ENCODE data around the gene LARP4B. TPM values are rescaled to one million over a fixed set of nuclear protein-coding genes. Genes with fewer than 3 reads are reported as not detected.

LARP4B gene
- polyA plus RNA-seq, 1 donor (not counting 4 experiments of a cell fraction or from before 2014, with no cell fraction given) = 39.4 TPM

DNA sequence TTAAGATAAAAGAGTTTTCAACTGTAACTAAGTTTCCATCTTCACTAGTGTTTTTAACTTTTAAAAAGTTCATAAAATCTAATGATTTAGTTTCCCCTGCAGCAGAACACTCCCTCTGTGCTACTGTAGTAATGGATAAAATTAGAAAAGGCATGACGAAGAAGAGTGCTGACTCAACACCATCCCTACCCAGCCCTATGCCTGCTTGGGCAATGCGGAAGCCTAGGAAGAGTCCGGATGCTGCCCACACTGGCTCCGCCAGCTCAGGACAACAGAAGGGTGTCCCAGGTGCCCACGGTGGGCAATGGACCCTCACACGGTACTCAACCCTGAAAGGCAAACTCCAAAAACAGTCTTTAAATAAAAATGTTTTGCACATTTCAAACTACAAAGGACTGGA lies 118.2 kb downstream of the LARP4B start:
- H3K27ac ChIP-seq (ENCODE audit: control insufficient read depth, insufficient read depth, low read length) = no peak overlapping the region
- no peak for FAIRE-seq
- H3K4me3 ChIP-seq (ENCODE audit: control insufficient read depth in 2 of 3, extremely low read depth in 1 of 3, insufficient read depth in 2 of 3, low read depth in 1 of 3, low read length in 3 of 3) = no peak overlapping the region
- no peak overlapping the region for H3K4me2 ChIP-seq (ENCODE audit: control insufficient read depth, extremely low read depth, insufficient read depth, low read depth, low read length)
- no peaks in the 10 kb centered on the region for H3K79me2 ChIP-seq (ENCODE audit: control insufficient read depth, insufficient read depth, low read length)
- H3K9me3 ChIP-seq (ENCODE audit: control insufficient read depth, low read depth, low read length) = no peaks in the 10 kb centered on the region
- dilution Hi-C loops (cut with MboI; ENCODE audit: extremely low pct_ligation_motif_present, low sequenced_read_pairs) = no loop called here
- no peak for DNase-seq (ENCODE audit: low read depth, low spot score)
- H4K20me1 ChIP-seq (ENCODE audit: control insufficient read depth, extremely low read depth, insufficient read depth, low read length) = no peaks in the 10 kb centered on the region
- no peaks in the 10 kb centered on the region for H3K9me1 ChIP-seq (ENCODE audit: control insufficient read depth, extremely low read depth, insufficient read depth, low read length)
- no peak overlapping the region for H3K9ac ChIP-seq (ENCODE audit: control insufficient read depth, extremely low read depth, insufficient read depth, low read length)
- H3K27me3 ChIP-seq (ENCODE audit: control insufficient read depth, extremely low read depth, insufficient read depth, low read length) = no peaks in the 10 kb centered on the region
- H2AFZ ChIP-seq (ENCODE audit: control insufficient read depth, low read length) = no peak overlapping the region
- H3K36me3 ChIP-seq (ENCODE audit: control insufficient read depth in 2 of 2, extremely low read depth in 1 of 2, insufficient read depth in 2 of 2, low read length in 2 of 2) = peaks cover 37 to 68% of the 10 kb centered on the region in 2 experiments
- TF ChIP-seq, protein P1, sequence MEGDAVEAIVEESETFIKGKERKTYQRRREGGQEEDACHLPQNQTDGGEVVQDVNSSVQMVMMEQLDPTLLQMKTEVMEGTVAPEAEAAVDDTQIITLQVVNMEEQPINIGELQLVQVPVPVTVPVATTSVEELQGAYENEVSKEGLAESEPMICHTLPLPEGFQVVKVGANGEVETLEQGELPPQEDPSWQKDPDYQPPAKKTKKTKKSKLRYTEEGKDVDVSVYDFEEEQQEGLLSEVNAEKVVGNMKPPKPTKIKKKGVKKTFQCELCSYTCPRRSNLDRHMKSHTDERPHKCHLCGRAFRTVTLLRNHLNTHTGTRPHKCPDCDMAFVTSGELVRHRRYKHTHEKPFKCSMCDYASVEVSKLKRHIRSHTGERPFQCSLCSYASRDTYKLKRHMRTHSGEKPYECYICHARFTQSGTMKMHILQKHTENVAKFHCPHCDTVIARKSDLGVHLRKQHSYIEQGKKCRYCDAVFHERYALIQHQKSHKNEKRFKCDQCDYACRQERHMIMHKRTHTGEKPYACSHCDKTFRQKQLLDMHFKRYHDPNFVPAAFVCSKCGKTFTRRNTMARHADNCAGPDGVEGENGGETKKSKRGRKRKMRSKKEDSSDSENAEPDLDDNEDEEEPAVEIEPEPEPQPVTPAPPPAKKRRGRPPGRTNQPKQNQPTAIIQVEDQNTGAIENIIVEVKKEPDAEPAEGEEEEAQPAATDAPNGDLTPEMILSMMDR (optimal IDR thresholded peaks at IDR 0.05 in 1 of 3, IDR thresholded peaks at IDR 0.05 in 1 of 3, conservative IDR thresholded peaks at IDR 0.05 in 1 of 3; ENCODE audit: extremely low read depth in 1 of 3, insufficient read depth in 2 of 3, low read length in 3 of 3) = no peak
- TF ChIP-seq EZH2 (IDR thresholded peaks at IDR 0.05; ENCODE audit: low read length) = no peak
- H3K4me1 ChIP-seq (ENCODE audit: control insufficient read depth, extremely low read depth, insufficient read depth, low read length) = no peaks in the 10 kb centered on the region

DNA sequence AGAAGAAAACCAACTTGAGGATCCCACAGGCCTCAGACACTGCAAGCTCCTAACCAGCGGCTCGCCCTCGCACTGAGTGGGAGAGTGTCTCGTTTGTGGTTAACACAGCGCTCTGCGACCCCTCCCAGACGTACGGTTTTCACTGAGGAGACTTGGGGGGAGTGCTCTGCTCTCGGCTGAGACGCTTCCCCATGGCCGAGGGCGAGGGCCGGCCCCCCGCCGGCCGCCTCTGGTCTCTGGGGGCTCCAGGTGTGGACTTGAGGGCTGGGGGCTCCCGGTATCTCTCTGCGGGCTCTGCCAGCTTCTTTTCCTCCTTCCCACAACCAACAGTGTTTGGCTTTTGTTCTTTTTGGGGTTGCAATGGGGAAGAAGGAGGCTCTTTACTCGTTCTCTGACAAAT lies 118.7 kb downstream of the LARP4B start:
- H4K20me1 ChIP-seq (ENCODE audit: control insufficient read depth, extremely low read depth, insufficient read depth, low read length) = no peaks in the 10 kb centered on the region
- no peak overlapping the region for H3K27ac ChIP-seq (ENCODE audit: control insufficient read depth, insufficient read depth, low read length)
- H3K9me3 ChIP-seq (ENCODE audit: control insufficient read depth, low read depth, low read length) = no peaks in the 10 kb centered on the region
- H2AFZ ChIP-seq (ENCODE audit: control insufficient read depth, low read length) = no peak overlapping the region
- H3K9me1 ChIP-seq (ENCODE audit: control insufficient read depth, extremely low read depth, insufficient read depth, low read length) = no peaks in the 10 kb centered on the region
- dilution Hi-C loops (cut with MboI; ENCODE audit: extremely low pct_ligation_motif_present, low sequenced_read_pairs) = no loop called here
- H3K36me3 ChIP-seq (ENCODE audit: control insufficient read depth in 2 of 2, extremely low read depth in 1 of 2, insufficient read depth in 2 of 2, low read length in 2 of 2) = peaks cover 38 to 68% of the 10 kb centered on the region in 2 experiments
- TF ChIP-seq, protein P1 (optimal IDR thresholded peaks at IDR 0.05 in 1 of 3, IDR thresholded peaks at IDR 0.05 in 1 of 3, conservative IDR thresholded peaks at IDR 0.05 in 1 of 3; ENCODE audit: extremely low read depth in 1 of 3, insufficient read depth in 2 of 3, low read length in 3 of 3) = no peak
- TF ChIP-seq EZH2 (IDR thresholded peaks at IDR 0.05; ENCODE audit: low read length) = no peak
- H3K4me2 ChIP-seq (ENCODE audit: control insufficient read depth, extremely low read depth, insufficient read depth, low read depth, low read length) = no peak overlapping the region
- FAIRE-seq = no peak
- H3K79me2 ChIP-seq (ENCODE audit: control insufficient read depth, insufficient read depth, low read length) = no peaks in the 10 kb centered on the region
- H3K4me3 ChIP-seq (ENCODE audit: control insufficient read depth in 2 of 3, extremely low read depth in 1 of 3, insufficient read depth in 2 of 3, low read depth in 1 of 3, low read length in 3 of 3) = no peak overlapping the region
- H3K9ac ChIP-seq (ENCODE audit: control insufficient read depth, extremely low read depth, insufficient read depth, low read length) = no peak overlapping the region
- no peaks in the 10 kb centered on the region for H3K27me3 ChIP-seq (ENCODE audit: control insufficient read depth, extremely low read depth, insufficient read depth, low read length)
- DNase-seq (ENCODE audit: low read depth, low spot score) = no peak
- no peaks in the 10 kb centered on the region for H3K4me1 ChIP-seq (ENCODE audit: control insufficient read depth, extremely low read depth, insufficient read depth, low read length)
